HG02943 (cell line): Measurements from ENCODE around the gene SARDH.
"Not testable (repeated sequence)": the region's sequence is repeated elsewhere in the genome, so short reads cannot be mapped to it uniquely, and the experiment has no call there.

Experiments
- ATAC-seq: cut with Tn5 transposase; IDR thresholded peaks from one replicate; pipeline ENCODE4 v1.9.1; 2021; ENCODE audit warnings: mild to moderate bottlenecking, low read depth, moderate library complexity; ENCODE audit not compliant: unreplicated experiment

Gene SARDH

DNA sequence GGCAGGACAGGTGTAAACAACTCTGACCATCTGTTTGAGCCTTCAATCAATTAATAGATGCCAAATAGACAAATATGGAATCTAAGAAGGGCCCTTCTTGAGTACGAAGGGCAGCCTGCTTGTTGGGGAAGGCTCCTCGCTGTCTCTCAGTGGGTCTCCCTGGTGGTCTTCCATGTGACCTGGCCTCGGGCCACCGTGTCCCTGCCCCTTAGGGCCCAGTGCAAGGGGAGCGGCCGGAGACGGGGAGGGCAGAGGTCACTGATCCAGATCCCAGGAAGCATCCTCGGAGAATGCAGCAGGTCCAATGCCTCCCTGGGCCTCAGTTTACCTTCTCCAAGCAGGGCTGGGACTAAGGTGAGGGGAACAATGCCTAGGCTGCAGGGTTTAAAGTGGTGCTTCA, 99.4 kb downstream of the SARDH start:
- ATAC-seq = no peak

GRCh38 chr9:133638076-133638475, 100.1 kb downstream of the SARDH start:
- ATAC-seq = no peak

DNA sequence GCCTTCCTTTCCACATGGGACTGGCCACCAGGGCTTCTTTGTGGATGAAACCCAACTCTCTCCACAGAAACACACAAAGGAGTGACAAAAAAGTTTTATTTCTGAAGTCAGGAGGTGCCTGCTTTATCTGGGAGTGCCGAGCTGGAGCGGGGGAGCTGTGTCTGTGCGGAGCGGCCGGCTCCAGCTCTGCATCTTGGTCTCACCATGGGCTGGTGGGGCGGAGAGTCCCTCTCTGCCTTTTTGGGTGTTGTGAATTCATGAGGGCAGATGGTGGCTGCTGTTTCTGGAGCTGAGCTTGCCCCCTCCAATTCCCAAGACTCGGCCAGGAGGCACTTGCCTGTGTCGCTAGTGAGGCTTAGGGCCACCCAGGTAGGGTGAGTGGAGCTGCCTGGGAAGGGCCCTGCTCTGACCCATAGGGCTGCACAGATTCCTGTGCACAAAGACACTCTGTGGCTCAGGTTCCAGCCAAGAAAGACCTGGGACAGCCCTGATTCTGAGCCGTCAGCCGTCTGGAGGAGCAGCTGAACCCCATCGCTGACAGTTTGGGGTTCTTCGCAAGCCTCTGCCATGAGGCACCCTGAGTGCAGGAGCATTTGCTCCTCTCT, 100.6 kb downstream of the SARDH start:
- no peak for ATAC-seq

GRCh38 chr9:133636902-133637301, 101.2 kb downstream of the SARDH start:
- no peak for ATAC-seq

- no peak for ATAC-seq
Observed at GRCh38 chr9:133635533-133636531, 102.3 kb downstream of the SARDH start, which contains the start of gene DBH. TSS of gene DBH (plus strand) at chr9:133636363. CDS start at chr9:133636372, 9 bp downstream.

GRCh38 chr9:133635098-133635497, 103.1 kb downstream of the SARDH start:
- ATAC-seq = no peak

GRCh38 chr9:133634081-133634691, 104.0 kb downstream of the SARDH start:
- ATAC-seq = no peak

DNA sequence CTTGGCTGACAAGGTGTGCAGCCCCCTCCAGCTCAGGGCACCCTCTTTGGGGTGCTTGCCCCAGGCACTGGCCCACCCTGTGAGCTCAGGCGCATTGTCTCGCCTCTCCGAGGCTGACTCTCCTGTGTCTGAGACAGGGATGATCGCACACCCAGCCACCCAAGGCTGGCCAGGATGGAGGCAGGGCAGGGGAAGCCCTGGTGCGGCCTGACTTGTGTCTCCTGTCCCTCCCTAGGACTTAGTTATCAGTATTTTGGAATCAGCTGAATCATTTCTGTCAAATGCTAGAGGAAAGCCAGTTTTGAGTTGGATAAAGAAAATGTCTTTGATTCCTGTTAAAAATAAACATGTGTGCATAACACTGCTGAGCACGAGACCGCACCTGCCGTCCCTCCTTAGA, 104.5 kb downstream of the SARDH start:
- ATAC-seq = no peak

- no peak for ATAC-seq
Observed at GRCh38 chr9:133632806-133633680, 105.1 kb downstream of the SARDH start.

DNA sequence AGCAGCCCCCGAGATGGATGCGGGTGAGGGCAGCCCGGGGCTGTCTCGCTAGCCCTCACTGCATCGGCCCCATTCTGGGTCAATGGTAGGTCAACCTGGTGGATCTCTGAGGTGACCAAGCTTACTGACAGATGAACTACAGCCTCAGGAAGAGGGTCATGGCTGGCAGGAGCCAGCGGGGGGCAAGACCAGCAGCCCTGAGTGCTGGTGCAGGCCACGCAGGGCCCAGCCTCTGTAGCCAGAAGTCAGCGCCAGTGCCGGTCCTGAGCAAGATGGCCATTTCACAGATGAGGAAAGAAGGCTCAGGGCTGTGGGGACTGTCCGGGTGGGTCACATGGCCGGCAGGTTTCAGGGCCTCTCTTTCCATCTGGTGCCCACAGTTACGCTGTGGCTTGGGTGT, 107.0 kb downstream of the SARDH start:
- ATAC-seq = no peak

- no peak for ATAC-seq
Observed at GRCh38 chr9:133629221-133630110, 108.7 kb downstream of the SARDH start.

DNA sequence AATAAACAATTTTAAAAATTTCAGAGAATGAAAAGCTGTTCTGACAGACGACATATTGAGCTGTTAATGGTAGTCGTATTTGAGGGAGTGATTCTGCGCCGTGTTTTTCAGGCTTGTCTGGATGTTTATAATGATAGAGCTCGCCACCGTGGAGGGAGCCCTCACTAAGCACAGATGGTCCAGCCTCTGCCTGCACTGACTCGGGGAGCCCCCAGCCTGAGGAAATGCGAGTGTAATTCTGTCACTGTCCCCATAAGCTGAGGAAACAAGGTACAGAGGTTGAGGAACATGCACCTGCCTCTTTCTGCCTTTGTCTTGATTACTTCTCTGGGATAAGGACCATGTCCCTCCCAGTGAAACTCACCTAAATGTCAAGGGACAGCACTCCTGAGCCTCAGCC, 109.4 kb downstream of the SARDH start:
- no peak for ATAC-seq

- no peak for ATAC-seq
Observed at GRCh38 chr9:133627341-133627740, 110.8 kb downstream of the SARDH start.

DNA sequence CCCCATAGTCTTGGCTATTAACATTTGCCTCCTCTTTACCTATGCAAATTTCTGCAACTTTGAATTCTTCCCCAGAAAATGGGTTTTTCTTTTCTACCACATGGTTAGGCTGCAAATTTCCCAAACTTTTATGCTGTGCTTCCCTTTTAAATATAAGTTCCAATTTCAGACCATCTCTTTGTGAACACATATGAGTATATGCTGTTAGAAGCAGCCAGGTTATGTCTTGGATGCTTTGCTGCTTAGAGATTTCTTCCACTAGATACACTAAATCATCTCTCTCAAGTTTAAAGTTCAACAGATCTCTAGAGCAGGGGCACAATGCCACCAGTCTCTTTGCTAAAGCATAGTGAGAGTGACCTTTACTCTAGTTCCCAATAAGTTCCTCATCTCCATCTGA, 112.1 kb downstream of the SARDH start:
- ATAC-seq = not testable (repeated sequence)

- ATAC-seq = no peak
Observed at GRCh38 chr9:133622555-133622954, 115.6 kb downstream of the SARDH start.

DNA sequence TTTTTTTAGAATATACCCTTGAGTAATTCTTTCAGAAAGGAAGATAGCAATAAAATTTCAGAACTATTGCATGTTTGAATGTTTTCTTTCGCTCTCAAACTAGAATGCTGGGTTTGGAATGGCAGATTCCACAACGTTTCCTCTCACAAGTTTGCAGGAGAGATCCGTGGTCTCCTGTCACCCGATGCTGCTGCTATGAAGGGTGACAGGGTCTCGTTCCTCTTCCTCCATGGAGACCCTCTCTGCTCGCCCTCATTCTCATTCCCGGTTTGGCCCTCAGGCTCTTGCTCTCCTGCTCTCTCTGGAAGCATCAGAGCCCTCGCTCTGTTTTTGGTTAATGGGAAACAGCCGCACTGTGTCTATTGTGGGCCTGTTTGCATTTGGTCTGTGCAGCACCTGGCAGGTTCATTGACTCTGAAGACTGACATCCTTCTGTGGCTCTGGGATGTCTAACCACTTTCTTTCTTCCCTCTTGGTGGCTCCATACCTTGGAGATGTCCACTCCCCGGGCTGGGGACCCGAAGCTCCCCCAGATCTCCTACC, 116.4 kb downstream of the SARDH start:
- ATAC-seq = no peak

DNA sequence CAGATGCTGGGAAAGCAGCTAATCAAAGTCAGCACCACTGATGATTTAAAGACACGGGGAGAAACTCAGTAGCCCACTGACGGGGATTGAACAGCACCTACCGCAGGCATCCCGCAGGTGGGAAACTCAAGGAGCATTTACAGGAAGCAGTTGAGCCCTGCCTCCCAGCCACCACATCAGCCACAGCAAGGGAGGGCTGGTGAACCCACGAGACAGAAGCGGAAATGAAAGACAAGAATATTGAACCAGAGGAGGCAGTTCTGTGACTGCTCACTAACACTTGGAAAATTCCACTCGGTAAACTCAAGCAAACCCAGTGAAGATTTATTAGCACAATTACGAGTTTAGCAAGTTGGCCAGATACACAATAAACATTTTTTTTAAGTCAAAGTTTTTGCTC, 118.4 kb downstream of the SARDH start:
- no peak for ATAC-seq

GRCh38 chr9:133618726-133619125, 119.4 kb downstream of the SARDH start:
- no peak for ATAC-seq
